Astrocyte (in vitro differentiated cells and primary cell): ENCODE data around the gene ALDH3B2. TPM values are rescaled to one million over a fixed set of nuclear protein-coding genes. Genes with fewer than 3 reads are reported as not detected.

Source experiments
- DNase-seq: peaks from one replicate; pipeline ENCODE4 v3.0.0-alpha.2; 2010; ENCODE audit warnings: low read depth
- FAIRE-seq: peaks from 2 replicates; lab custom pipeline; 2011; peaks lifted over from hg19 to GRCh38; lab: Jason Lieb, UNC
- H2AFZ ChIP-seq: 2 replicates; pipeline ENCODE4 v1.6.0; 2012; ENCODE audit warnings: low read depth, low read length, inconsistent platforms
- H3K27ac ChIP-seq: 2 replicates; pipeline ENCODE4 v1.5.1; 2011; ENCODE audit warnings: low read depth, low read length, inconsistent platforms
- H3K27me3 ChIP-seq: 2 replicates; pipeline ENCODE4 v1.6.0; 2011; ENCODE audit warnings: low read length, inconsistent platforms; ENCODE audit not compliant: insufficient read depth
- H3K36me3 ChIP-seq: 2 replicates; pipeline ENCODE4 v1.5.1; 2011; ENCODE audit warnings: low read length, inconsistent platforms; ENCODE audit not compliant: insufficient read depth
- H3K4me1 ChIP-seq: 2 replicates; pipeline ENCODE4 v1.5.1; 2011; ENCODE audit warnings: low read length, inconsistent platforms; ENCODE audit not compliant: insufficient read depth
- H3K4me2 ChIP-seq: 2 replicates; pipeline ENCODE4 v1.6.0; 2012; ENCODE audit warnings: low read length, inconsistent platforms
- H3K4me3 ChIP-seq: 2 replicates; pipeline ENCODE4 v1.5.1; 2011; ENCODE audit warnings: low read depth, mild to moderate bottlenecking, low read length, inconsistent platforms; ENCODE audit not compliant: insufficient read depth
- H3K79me2 ChIP-seq: 2 replicates; pipeline ENCODE4 v1.6.0; 2012; ENCODE audit warnings: mild to moderate bottlenecking, low read length, inconsistent platforms; ENCODE audit not compliant: insufficient read depth
- H3K9ac ChIP-seq: 2 replicates; pipeline ENCODE4 v1.6.0; 2012; ENCODE audit warnings: mild to moderate bottlenecking, low read length, inconsistent platforms
- H3K9me3 ChIP-seq: 2 replicates; pipeline ENCODE4 v1.5.1; 2012; ENCODE audit warnings: low read depth, mild to moderate bottlenecking, low read length, inconsistent platforms; ENCODE audit not compliant: insufficient read depth
- H4K20me1 ChIP-seq: 2 replicates; pipeline ENCODE4 v1.6.0; 2012; ENCODE audit warnings: low read length, inconsistent platforms; ENCODE audit not compliant: insufficient read depth
- H3K27ac Mint-ChIP-seq: one replicate; pipeline ENCODE4 v1.8.0; 2021; ENCODE audit warnings: mild to moderate bottlenecking, mixed read lengths; ENCODE audit not compliant: unreplicated experiment
- H3K27me3 Mint-ChIP-seq: one replicate; pipeline ENCODE4 v1.8.0; 2021; ENCODE audit warnings: low read depth, mixed read lengths; ENCODE audit not compliant: unreplicated experiment
- H3K36me3 Mint-ChIP-seq: one replicate; pipeline ENCODE4 v1.8.0; 2021; ENCODE audit warnings: low read depth, mixed read lengths; ENCODE audit not compliant: unreplicated experiment
- H3K4me1 Mint-ChIP-seq: one replicate; pipeline ENCODE4 v1.8.0; 2021; ENCODE audit warnings: low read depth, mixed read lengths; ENCODE audit not compliant: unreplicated experiment
- H3K4me3 Mint-ChIP-seq: one replicate; pipeline ENCODE4 v1.8.0; 2021; ENCODE audit warnings: mild to moderate bottlenecking, moderate library complexity, mixed read lengths; ENCODE audit not compliant: unreplicated experiment
- H3K9me3 Mint-ChIP-seq: one replicate; pipeline ENCODE4 v1.8.0; 2021; ENCODE audit warnings: mild to moderate bottlenecking, mixed read lengths; ENCODE audit not compliant: unreplicated experiment
- CTCF ChIP-seq: IDR thresholded peaks from 2 replicates; pipeline ENCODE4 v1.5.1; 2011; ENCODE audit warnings: low read depth, mild to moderate bottlenecking, inconsistent platforms, low read length, moderate library complexity; ENCODE audit not compliant: insufficient read depth
- EZH2 ChIP-seq: IDR thresholded peaks from 2 replicates; pipeline ENCODE4 v1.6.1; 2012; ENCODE audit warnings: mild to moderate bottlenecking, low read length, inconsistent platforms; ENCODE audit not compliant: insufficient read depth
- total RNA-seq: library from RNA; stranded (reverse); gene quantifications from 2 replicates; pipeline ENCODE4 v1.2.1, GENCODE V29; 2021

The ALDH3B2 gene
- total RNA-seq, 1 donor from 2014 or later = not detected

- H3K9ac ChIP-seq = no peak overlapping the region
- H3K4me1 ChIP-seq = no peaks in the 10 kb centered on the region
- no peaks in the 10 kb centered on the region for H3K9me3 ChIP-seq
- peaks cover 2% of the 10 kb centered on the region for H3K27me3 ChIP-seq
- H3K9me3 Mint-ChIP-seq = no peaks in the 10 kb centered on the region
- no peak overlapping the region for H3K4me2 ChIP-seq
- TF ChIP-seq CTCF (no peak), EZH2 (no peak)
- no peaks in the 10 kb centered on the region for H3K36me3 Mint-ChIP-seq
- H3K27me3 Mint-ChIP-seq = peaks cover 19% of the 10 kb centered on the region
- H3K79me2 ChIP-seq = no peaks in the 10 kb centered on the region
- DNase-seq (no peak), FAIRE-seq (no peak)
- no peak overlapping the region for H3K4me3 ChIP-seq
- H2AFZ ChIP-seq = no peak overlapping the region
- H3K36me3 ChIP-seq = no peaks in the 10 kb centered on the region
- no peak overlapping the region for H3K4me3 Mint-ChIP-seq
- H3K27ac Mint-ChIP-seq = no peak overlapping the region
- H4K20me1 ChIP-seq = peaks cover 3% of the 10 kb centered on the region
- H3K27ac ChIP-seq = no peak overlapping the region
- H3K4me1 Mint-ChIP-seq = no peaks in the 10 kb centered on the region
Measured at GRCh38 chr11:67666303-67666645, 8.1 kb downstream of the ALDH3B2 start.

GRCh38 chr11:67665541-67666302, 8.7 kb downstream of the ALDH3B2 start:
- DNase-seq (no peak), FAIRE-seq (no peak)
- H4K20me1 ChIP-seq = peaks cover 3% of the 10 kb centered on the region
- H3K9me3 ChIP-seq = no peaks in the 10 kb centered on the region
- H3K36me3 ChIP-seq = no peaks in the 10 kb centered on the region
- H3K79me2 ChIP-seq = no peaks in the 10 kb centered on the region
- H3K27ac Mint-ChIP-seq = no peak overlapping the region
- H3K4me2 ChIP-seq = no peak overlapping the region
- no peak overlapping the region for H3K4me3 ChIP-seq
- no peaks in the 10 kb centered on the region for H3K4me1 Mint-ChIP-seq
- peaks cover 23% of the 10 kb centered on the region for H3K27me3 Mint-ChIP-seq
- H3K9ac ChIP-seq = no peak overlapping the region
- H3K27me3 ChIP-seq = peaks cover 2% of the 10 kb centered on the region
- H2AFZ ChIP-seq = no peak overlapping the region
- H3K27ac ChIP-seq = no peak overlapping the region
- no peaks in the 10 kb centered on the region for H3K4me1 ChIP-seq
- no peak for TF ChIP-seq EZH2
- no peak for TF ChIP-seq CTCF
- no peaks in the 10 kb centered on the region for H3K36me3 Mint-ChIP-seq
- H3K4me3 Mint-ChIP-seq = no peak overlapping the region
- no peaks in the 10 kb centered on the region for H3K9me3 Mint-ChIP-seq
